NB4 (cell line): ENCODE results near the gene AQP1.

Experiments
- DNase-seq: peaks from one replicate; pipeline ENCODE4 v3.0.0; 2010; ENCODE audit warnings: low read depth
- H3K4me3 ChIP-seq: one replicate; pipeline ENCODE4 v1.5.1; 2011; ENCODE audit warnings: mild to moderate bottlenecking, low read depth, low read length, moderate library complexity
- MAX ChIP-seq: IDR thresholded peaks from 2 replicates; pipeline ENCODE4 v1.6.1; 2011; ENCODE audit warnings: low read depth, low read length
- MYC ChIP-seq: IDR thresholded peaks from 2 replicates; pipeline ENCODE4 v1.6.1; 2011; ENCODE audit warnings: low read depth, low read length
- POLR2A ChIP-seq: IDR thresholded peaks from 2 replicates; pipeline ENCODE4 v1.6.1; 2011; ENCODE audit warnings: mild to moderate bottlenecking; ENCODE audit not compliant: insufficient read length; ENCODE audit errors: extremely low read depth
- TF ChIP-seq, protein P1 (sequence below): IDR thresholded peaks from one replicate; pipeline ENCODE4 v1.5.1; 2012; ENCODE audit warnings: low read depth, low read length

The AQP1 gene

GRCh38 chr7:30899630-30900029 is 12.0 kb upstream of the AQP1 start:
- no peak for DNase-seq
- TF ChIP-seq MYC = no peak
- TF ChIP-seq MAX = no peak
- no peak for TF ChIP-seq POLR2A
- TF ChIP-seq, protein P1, sequence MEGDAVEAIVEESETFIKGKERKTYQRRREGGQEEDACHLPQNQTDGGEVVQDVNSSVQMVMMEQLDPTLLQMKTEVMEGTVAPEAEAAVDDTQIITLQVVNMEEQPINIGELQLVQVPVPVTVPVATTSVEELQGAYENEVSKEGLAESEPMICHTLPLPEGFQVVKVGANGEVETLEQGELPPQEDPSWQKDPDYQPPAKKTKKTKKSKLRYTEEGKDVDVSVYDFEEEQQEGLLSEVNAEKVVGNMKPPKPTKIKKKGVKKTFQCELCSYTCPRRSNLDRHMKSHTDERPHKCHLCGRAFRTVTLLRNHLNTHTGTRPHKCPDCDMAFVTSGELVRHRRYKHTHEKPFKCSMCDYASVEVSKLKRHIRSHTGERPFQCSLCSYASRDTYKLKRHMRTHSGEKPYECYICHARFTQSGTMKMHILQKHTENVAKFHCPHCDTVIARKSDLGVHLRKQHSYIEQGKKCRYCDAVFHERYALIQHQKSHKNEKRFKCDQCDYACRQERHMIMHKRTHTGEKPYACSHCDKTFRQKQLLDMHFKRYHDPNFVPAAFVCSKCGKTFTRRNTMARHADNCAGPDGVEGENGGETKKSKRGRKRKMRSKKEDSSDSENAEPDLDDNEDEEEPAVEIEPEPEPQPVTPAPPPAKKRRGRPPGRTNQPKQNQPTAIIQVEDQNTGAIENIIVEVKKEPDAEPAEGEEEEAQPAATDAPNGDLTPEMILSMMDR = no peak
- no peak overlapping the region for H3K4me3 ChIP-seq

DNA sequence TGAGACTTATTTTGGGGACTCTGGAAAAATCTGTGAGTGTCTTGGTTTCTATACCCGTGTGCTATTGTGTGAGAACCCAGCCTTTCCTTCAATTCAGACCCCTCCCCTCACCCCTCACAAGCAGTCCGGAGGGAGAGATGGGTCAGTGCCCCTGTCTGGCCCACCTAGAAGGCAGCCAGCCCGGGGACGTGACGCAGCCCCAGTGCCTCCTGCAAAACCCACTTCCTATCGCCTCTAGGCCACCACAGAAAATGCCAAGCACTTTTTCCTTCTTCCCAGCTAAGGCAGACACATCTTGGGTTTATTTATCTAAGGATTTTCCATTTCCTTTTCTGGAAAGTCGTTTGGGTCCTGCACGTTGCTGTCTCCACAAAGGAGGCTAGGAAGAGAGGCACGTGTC is 11.6 kb upstream of the AQP1 start:
- TF ChIP-seq, protein P1 = no peak
- TF ChIP-seq MYC (no peak), POLR2A (no peak), MAX (no peak)
- no peak for DNase-seq
- H3K4me3 ChIP-seq = no peak overlapping the region

DNA sequence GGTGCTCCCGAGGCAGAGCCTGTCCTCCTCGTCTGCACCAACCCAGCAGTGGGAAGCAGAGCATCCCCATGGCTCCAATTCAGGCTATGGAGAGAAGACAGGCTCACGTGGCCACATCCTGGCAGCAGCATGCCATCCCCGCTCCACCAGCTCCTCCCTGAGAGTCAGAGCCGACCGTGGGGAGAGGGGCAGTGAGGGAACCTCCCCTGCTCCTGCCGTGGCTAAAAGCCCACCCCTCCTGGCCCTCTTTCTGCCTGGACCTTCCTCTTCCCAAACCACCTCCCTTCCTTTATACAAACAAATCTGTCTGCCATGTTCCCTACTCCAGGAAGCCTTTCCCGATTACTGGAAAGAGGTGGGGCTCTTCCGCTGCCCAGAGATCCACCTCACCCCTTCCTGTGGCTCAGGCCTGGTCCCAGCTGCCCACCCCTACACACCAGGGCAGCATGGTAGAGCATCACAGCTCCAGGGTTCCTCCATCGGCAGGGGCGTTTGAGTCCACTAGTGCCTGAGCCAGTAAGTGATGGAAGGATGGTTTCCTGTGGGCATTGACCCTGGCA is 10.8 kb upstream of the AQP1 start:
- H3K4me3 ChIP-seq = no peak overlapping the region
- TF ChIP-seq, protein P1 = no peak
- TF ChIP-seq MAX (no peak), MYC (no peak), POLR2A (no peak)
- DNase-seq = no peak

DNA sequence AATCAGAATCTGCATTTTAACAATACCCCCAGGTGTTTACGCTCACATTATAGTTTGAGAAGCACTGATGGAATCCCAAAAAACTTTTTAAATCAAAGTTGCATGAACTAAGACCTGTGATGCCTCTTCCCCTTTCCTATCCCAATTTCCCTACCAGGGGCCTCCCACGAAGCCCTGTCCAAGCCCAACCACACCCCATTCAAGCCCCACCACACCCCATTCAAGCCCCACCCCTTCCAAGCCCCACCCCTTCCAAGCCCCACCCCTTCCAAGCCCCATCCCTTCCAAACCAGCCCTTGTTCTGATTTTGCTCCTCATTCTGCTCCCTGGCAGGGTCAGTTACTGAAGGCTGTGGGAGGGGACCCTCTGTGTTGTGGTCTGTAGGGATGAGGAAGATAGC is 9.8 kb upstream of the AQP1 start:
- DNase-seq = no peak
- no peak overlapping the region for H3K4me3 ChIP-seq
- TF ChIP-seq MYC = no peak
- no peak for TF ChIP-seq MAX
- TF ChIP-seq, protein P1 = no peak
- TF ChIP-seq POLR2A = no peak

- DNase-seq = no peak
- TF ChIP-seq MAX = no peak
- TF ChIP-seq, protein P1 = no peak
- no peak for TF ChIP-seq POLR2A
- no peak for TF ChIP-seq MYC
These were observed 9.2 kb upstream of the AQP1 start for GRCh38 chr7:30902466-30902865.

More at GRCh38 chr7:30902466-30902865, 9.2 kb upstream of the AQP1 start:
- no peak overlapping the region for H3K4me3 ChIP-seq
